HuH-7.5 (cell line): ENCODE data around the gene NOS1AP.

ENCODE experiments used
- DNase-seq: peaks from one replicate; pipeline ENCODE4 v3.0.0; 2011; ENCODE audit warnings: low spot score

NOS1AP gene

GRCh38 chr1:162256287-162256686, 186.8 kb downstream of the NOS1AP start:
- DNase-seq, result no peak

- DNase-seq, result no peak
Observed at GRCh38 chr1:162258394-162258793, 188.9 kb downstream of the NOS1AP start.

GRCh38 chr1:162259894-162260455, 190.5 kb downstream of the NOS1AP start:
- DNase-seq, result no peak

GRCh38 chr1:162264108-162264507, 194.6 kb downstream of the NOS1AP start:
- no peak for DNase-seq

- no peak for DNase-seq
Observed at GRCh38 chr1:162265983-162266382, 196.5 kb downstream of the NOS1AP start.

GRCh38 chr1:162270016-162270770, 200.7 kb downstream of the NOS1AP start:
- no peak for DNase-seq

GRCh38 chr1:162271972-162272371, 202.5 kb downstream of the NOS1AP start:
- DNase-seq, result no peak

GRCh38 chr1:162272419-162272818, 202.9 kb downstream of the NOS1AP start:
- no peak for DNase-seq

GRCh38 chr1:162275622-162276175, 206.2 kb downstream of the NOS1AP start:
- DNase-seq, result no peak

- peak; percentile 27 for DNase-seq
Observed at GRCh38 chr1:162276493-162276892, 207.0 kb downstream of the NOS1AP start.

GRCh38 chr1:162279136-162279498, 209.6 kb downstream of the NOS1AP start:
- no peak for DNase-seq

GRCh38 chr1:162281426-162281825, 211.9 kb downstream of the NOS1AP start:
- no peak for DNase-seq

- DNase-seq, result no peak
Observed at GRCh38 chr1:162283657-162284056, 214.2 kb downstream of the NOS1AP start.

- DNase-seq, result no peak
Observed at GRCh38 chr1:162284206-162284955, 214.9 kb downstream of the NOS1AP start.

- peak; percentile 65 for DNase-seq
Observed at GRCh38 chr1:162285149-162285561, 215.7 kb downstream of the NOS1AP start.

GRCh38 chr1:162291000-162291399, 221.5 kb downstream of the NOS1AP start:
- no peak for DNase-seq

GRCh38 chr1:162292422-162292849, 222.9 kb downstream of the NOS1AP start:
- DNase-seq, result no peak

- DNase-seq, result no peak
Observed at GRCh38 chr1:162293073-162293692, 223.7 kb downstream of the NOS1AP start.

- no peak for DNase-seq
Observed at GRCh38 chr1:162294015-162294414, 224.5 kb downstream of the NOS1AP start.

- DNase-seq, result no peak
Observed at GRCh38 chr1:162297208-162297607, 227.7 kb downstream of the NOS1AP start.

GRCh38 chr1:162298266-162298665, 228.8 kb downstream of the NOS1AP start:
- DNase-seq, result no peak

GRCh38 chr1:162299018-162299417, 229.5 kb downstream of the NOS1AP start:
- DNase-seq, result no peak
